ENCODE data around the gene SGCD.

SGCD gene

GRCh38 chr5:156326718-156327259 lies at the start of gene SGCD:
Gene SGCD, plus strand, starts transcription at chr5:156327164.
- intact Hi-C loops (cut with DNase I): loop anchor here (10.0 kb wide), 2 partner anchors 148 to 268 kb away; no protein-coding TSS in a partner anchor
- DNase-seq: peak; percentile 43 to 93 (median 62)

- intact Hi-C loops (cut with DNase I): no loop called here
- DNase-seq: no peak
Observed at GRCh38 chr5:156277290-156277689, 49.7 kb upstream of the SGCD start.

- DNase-seq: no peak
Observed at GRCh38 chr5:156295431-156295830, 31.5 kb upstream of the SGCD start.

GRCh38 chr5:156310115-156310514 lies 16.8 kb upstream of the SGCD start:
- DNase-seq: no peak
- intact Hi-C loops (cut with DNase I): no loop called here

More at GRCh38 chr5:156295431-156295830, 31.5 kb upstream of the SGCD start:
- intact Hi-C loops (cut with DNase I): no loop called here

GRCh38 chr5:156312897-156313694 lies 13.9 kb upstream of the SGCD start:
- intact Hi-C loops (cut with DNase I): no loop called here

GRCh38 chr5:156314416-156314815 lies 12.5 kb upstream of the SGCD start:
- intact Hi-C loops (cut with DNase I): no loop called here

More at GRCh38 chr5:156312897-156313694, 13.9 kb upstream of the SGCD start:
- no peak for DNase-seq

GRCh38 chr5:156322666-156323065 lies 4.3 kb upstream of the SGCD start:
- DNase-seq: no peak
- intact Hi-C loops (cut with DNase I): loop anchor here (10.0 kb wide), 2 partner anchors 152 to 272 kb away; no protein-coding TSS in a partner anchor

More at GRCh38 chr5:156314416-156314815, 12.5 kb upstream of the SGCD start:
- DNase-seq: no peak

- intact Hi-C loops (cut with DNase I): loop anchor here (10.0 kb wide), 2 partner anchors 148 to 268 kb away; no protein-coding TSS in a partner anchor
- no peak for DNase-seq
Observed at GRCh38 chr5:156327296-156327695, 332 bp downstream of the SGCD start.

- DNase-seq: no peak
- intact Hi-C loops (cut with DNase I): loop anchor here (10.0 kb wide), 2 partner anchors 147 to 267 kb away; no protein-coding TSS in a partner anchor
Observed at GRCh38 chr5:156328161-156328560, 1.2 kb downstream of the SGCD start.

GRCh38 chr5:156328766-156329165 lies 1.8 kb downstream of the SGCD start:
- intact Hi-C loops (cut with DNase I): loop anchor here (10.0 kb wide), 2 partner anchors 146 to 266 kb away; no protein-coding TSS in a partner anchor
- no peak for DNase-seq

GRCh38 chr5:156329171-156329611 lies 2.2 kb downstream of the SGCD start:
- no peak for DNase-seq
- intact Hi-C loops (cut with DNase I): loop anchor here (10.0 kb wide), 2 partner anchors 146 to 266 kb away; no protein-coding TSS in a partner anchor

GRCh38 chr5:156330141-156330870 lies 3.3 kb downstream of the SGCD start:
- DNase-seq: no peak
- intact Hi-C loops (cut with DNase I): no loop called here

GRCh38 chr5:156331181-156331580 lies 4.2 kb downstream of the SGCD start:
- intact Hi-C loops (cut with DNase I): no loop called here
- no peak for DNase-seq

- intact Hi-C loops (cut with DNase I): no loop called here
- no peak for DNase-seq
Observed at GRCh38 chr5:156331845-156332244, 4.9 kb downstream of the SGCD start.

GRCh38 chr5:156332245-156332644 lies 5.3 kb downstream of the SGCD start:
- intact Hi-C loops (cut with DNase I): no loop called here
- no peak for DNase-seq

GRCh38 chr5:156339139-156339841 lies 12.3 kb downstream of the SGCD start:
- no peak for DNase-seq
- intact Hi-C loops (cut with DNase I): no loop called here

- no peak for DNase-seq
Observed at GRCh38 chr5:156340893-156341292, 13.9 kb downstream of the SGCD start.

GRCh38 chr5:156350256-156350655 lies 23.3 kb downstream of the SGCD start:
- intact Hi-C loops (cut with DNase I): no loop called here
- no peak for DNase-seq

More at GRCh38 chr5:156340893-156341292, 13.9 kb downstream of the SGCD start:
- intact Hi-C loops (cut with DNase I): no loop called here

- intact Hi-C loops (cut with DNase I): no loop called here
- no peak for DNase-seq
Observed at GRCh38 chr5:156351423-156351822, 24.5 kb downstream of the SGCD start.

- intact Hi-C loops (cut with DNase I): no loop called here
Observed at GRCh38 chr5:156354571-156354970, 27.6 kb downstream of the SGCD start.

More at GRCh38 chr5:156354571-156354970, 27.6 kb downstream of the SGCD start:
- no peak for DNase-seq

Data from posterior cingulate gyrus (tissue), 11 donors.